Measurements from ENCODE around the gene ATPAF1. TPM values are rescaled to one million over a fixed set of nuclear protein-coding genes. Genes with fewer than 3 reads are reported as not detected.

The ATPAF1 gene
- total and polyA plus RNA-seq, 9 of the 15 experiments (the other 6 are each of a cell fraction or from before 2014, with no cell fraction given) = 6.3 to 56.2 (median 27.4) TPM

DNA sequence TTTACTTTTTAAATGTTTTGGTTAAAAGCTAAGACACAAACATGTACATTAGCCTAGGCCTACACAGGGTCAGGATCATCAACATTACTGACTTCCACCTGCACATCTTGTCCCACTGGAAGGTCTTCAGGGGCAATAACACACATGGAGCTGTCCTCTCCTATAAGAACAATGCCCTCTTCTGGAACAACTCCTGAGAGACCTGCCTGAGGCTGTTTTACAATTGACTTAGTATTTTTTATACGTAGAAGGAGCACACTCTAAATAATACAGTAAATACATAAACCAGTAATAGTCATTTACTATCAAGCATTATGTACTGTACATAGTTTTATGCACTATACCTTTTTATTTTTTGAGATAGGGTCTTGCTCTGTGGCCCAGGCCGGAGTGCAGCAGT lies 37.4 kb downstream of the ATPAF1 start (continued):
- TF ChIP-seq, protein P1, sequence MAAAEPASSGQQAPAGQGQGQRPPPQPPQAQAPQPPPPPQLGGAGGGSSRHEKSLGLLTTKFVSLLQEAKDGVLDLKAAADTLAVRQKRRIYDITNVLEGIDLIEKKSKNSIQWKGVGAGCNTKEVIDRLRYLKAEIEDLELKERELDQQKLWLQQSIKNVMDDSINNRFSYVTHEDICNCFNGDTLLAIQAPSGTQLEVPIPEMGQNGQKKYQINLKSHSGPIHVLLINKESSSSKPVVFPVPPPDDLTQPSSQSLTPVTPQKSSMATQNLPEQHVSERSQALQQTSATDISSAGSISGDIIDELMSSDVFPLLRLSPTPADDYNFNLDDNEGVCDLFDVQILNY (CRISPR knock-in tag; IDR thresholded peaks at IDR 0.05) = no peak

DNA sequence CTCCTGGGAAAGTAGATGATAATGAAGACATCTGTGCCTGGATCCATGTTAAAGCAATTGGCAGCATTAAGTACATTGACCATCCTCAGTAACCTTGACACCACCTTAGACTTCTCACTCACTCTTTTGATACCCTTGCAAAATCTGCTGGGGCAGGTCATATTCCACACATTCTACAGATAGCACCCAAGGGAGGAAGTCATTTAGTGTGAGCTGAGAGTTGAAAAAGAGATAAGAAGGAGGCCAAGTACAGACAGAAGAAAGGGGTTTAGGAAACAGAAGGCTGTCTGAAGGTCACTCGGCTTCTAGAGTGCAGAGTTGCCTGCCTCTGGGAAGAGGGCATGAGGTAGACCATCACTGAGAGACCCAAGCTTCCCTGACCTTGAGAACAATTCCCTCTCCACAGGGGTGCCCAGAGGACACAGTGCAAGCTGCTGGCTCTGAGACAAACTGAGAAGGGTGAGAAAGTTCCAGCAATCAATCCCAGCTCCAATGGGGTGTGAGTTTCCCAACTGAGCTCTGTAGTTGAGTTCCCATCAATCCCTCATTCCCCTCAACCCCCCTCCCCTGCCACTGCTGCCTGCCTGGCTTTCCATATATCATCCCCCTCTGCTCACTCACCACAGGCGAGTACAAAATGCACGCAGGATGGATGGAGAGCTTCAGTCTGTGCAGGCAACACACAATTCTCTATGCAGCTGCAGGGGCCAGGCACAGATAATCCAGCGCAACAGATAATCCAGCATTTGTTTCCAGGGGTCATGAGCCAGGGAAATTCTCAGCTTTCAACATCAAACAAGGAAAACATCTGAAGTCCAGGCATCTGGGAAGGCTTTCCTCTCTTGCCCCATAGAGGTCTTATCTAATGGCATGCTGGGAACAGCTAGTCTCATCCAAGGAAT lies 44.2 kb downstream of the ATPAF1 start:
- no peaks in the 10 kb centered on the region for H3K79me2 ChIP-seq (ENCODE audit: control insufficient read depth, insufficient read depth, low read length)
- no peaks in the 10 kb centered on the region for H4K20me1 ChIP-seq (replicated peaks; ENCODE audit: control insufficient read depth, insufficient read depth, low read length)
- peaks cover 5 to 11% of the 10 kb centered on the region in 2 experiments; a peak in 4 of 5 replicates for H3K4me1 ChIP-seq (replicated peaks in 1 of 2; ENCODE audit: control insufficient read depth in 2 of 2, insufficient read depth in 2 of 2, low read length in 2 of 2)
- no peak overlapping the region for H3K27ac ChIP-seq (ENCODE audit: extremely low read depth, low read depth, low read length)
- H3K9me1 ChIP-seq (ENCODE audit: control insufficient read depth, insufficient read depth, low read length) = no peaks in the 10 kb centered on the region
- intact Hi-C loops (cut with micrococcal nuclease) = loop anchor here (5.0 kb wide), 1 partner anchor 67 kb away; no protein-coding TSS in a partner anchor
- H3K9ac ChIP-seq (ENCODE audit: insufficient read depth in 1 of 2, low read depth in 2 of 2, low read length in 2 of 2) = no peak overlapping the region; a peak in 1 of 4 replicates
- H3K9me3 ChIP-seq (replicated peaks; ENCODE audit: control insufficient read depth, insufficient read depth, low read depth, low read length) = no peaks in the 10 kb centered on the region
- in situ Hi-C loops (cut with MboI) = no loop called here
- H3K36me3 ChIP-seq (ENCODE audit: control insufficient read depth, insufficient read depth, low read length) = no peaks in the 10 kb centered on the region
- H3K4me3 ChIP-seq = no peak overlapping the region
- peak in 1 of 4 experiments; percentile 39 for DNase-seq (ENCODE audit: extremely low read depth in 1 of 4, low spot score in 3 of 4)
- ATAC-seq = peak; percentile 23
- no TSS peak for BruUV-seq (replicated peaks)
- ChIA-PET CTCF (ENCODE audit: low intra/inter-chr PET ratio) (interaction anchor here (4.8 kb wide), 1 partner anchor 101 kb away, joined by 46 read pairs; no protein-coding TSS in a partner anchor), POLR2A (interaction anchor here (0.7 to 2.6 kb wide), 11 partner anchors 8 to 98 kb away, joined by 3 to 13 read pairs (median 4); partner anchors contain the start of gene MOB3C)
- H3K27me3 ChIP-seq (ENCODE audit: control insufficient read depth in 2 of 2, insufficient read depth in 2 of 2, low read length in 2 of 2) = no peaks in the 10 kb centered on the region
- no peak overlapping the region for H3K4me2 ChIP-seq (ENCODE audit: insufficient read depth, low read length)
- WGBS (ENCODE audit: insufficient coverage, low coverage, missing lambda C conversion rate) = 18% methylated on average over 4 of the region's 4 CpGs
- no peak overlapping the region for H2AFZ ChIP-seq (ENCODE audit: low read depth, low read length)
- FAIRE-seq = no peak
- no peak for TF ChIP-seq SMAD3 (CRISPR knock-in tag; conservative IDR thresholded peaks at IDR 0.05)
- TF ChIP-seq, protein P2, sequence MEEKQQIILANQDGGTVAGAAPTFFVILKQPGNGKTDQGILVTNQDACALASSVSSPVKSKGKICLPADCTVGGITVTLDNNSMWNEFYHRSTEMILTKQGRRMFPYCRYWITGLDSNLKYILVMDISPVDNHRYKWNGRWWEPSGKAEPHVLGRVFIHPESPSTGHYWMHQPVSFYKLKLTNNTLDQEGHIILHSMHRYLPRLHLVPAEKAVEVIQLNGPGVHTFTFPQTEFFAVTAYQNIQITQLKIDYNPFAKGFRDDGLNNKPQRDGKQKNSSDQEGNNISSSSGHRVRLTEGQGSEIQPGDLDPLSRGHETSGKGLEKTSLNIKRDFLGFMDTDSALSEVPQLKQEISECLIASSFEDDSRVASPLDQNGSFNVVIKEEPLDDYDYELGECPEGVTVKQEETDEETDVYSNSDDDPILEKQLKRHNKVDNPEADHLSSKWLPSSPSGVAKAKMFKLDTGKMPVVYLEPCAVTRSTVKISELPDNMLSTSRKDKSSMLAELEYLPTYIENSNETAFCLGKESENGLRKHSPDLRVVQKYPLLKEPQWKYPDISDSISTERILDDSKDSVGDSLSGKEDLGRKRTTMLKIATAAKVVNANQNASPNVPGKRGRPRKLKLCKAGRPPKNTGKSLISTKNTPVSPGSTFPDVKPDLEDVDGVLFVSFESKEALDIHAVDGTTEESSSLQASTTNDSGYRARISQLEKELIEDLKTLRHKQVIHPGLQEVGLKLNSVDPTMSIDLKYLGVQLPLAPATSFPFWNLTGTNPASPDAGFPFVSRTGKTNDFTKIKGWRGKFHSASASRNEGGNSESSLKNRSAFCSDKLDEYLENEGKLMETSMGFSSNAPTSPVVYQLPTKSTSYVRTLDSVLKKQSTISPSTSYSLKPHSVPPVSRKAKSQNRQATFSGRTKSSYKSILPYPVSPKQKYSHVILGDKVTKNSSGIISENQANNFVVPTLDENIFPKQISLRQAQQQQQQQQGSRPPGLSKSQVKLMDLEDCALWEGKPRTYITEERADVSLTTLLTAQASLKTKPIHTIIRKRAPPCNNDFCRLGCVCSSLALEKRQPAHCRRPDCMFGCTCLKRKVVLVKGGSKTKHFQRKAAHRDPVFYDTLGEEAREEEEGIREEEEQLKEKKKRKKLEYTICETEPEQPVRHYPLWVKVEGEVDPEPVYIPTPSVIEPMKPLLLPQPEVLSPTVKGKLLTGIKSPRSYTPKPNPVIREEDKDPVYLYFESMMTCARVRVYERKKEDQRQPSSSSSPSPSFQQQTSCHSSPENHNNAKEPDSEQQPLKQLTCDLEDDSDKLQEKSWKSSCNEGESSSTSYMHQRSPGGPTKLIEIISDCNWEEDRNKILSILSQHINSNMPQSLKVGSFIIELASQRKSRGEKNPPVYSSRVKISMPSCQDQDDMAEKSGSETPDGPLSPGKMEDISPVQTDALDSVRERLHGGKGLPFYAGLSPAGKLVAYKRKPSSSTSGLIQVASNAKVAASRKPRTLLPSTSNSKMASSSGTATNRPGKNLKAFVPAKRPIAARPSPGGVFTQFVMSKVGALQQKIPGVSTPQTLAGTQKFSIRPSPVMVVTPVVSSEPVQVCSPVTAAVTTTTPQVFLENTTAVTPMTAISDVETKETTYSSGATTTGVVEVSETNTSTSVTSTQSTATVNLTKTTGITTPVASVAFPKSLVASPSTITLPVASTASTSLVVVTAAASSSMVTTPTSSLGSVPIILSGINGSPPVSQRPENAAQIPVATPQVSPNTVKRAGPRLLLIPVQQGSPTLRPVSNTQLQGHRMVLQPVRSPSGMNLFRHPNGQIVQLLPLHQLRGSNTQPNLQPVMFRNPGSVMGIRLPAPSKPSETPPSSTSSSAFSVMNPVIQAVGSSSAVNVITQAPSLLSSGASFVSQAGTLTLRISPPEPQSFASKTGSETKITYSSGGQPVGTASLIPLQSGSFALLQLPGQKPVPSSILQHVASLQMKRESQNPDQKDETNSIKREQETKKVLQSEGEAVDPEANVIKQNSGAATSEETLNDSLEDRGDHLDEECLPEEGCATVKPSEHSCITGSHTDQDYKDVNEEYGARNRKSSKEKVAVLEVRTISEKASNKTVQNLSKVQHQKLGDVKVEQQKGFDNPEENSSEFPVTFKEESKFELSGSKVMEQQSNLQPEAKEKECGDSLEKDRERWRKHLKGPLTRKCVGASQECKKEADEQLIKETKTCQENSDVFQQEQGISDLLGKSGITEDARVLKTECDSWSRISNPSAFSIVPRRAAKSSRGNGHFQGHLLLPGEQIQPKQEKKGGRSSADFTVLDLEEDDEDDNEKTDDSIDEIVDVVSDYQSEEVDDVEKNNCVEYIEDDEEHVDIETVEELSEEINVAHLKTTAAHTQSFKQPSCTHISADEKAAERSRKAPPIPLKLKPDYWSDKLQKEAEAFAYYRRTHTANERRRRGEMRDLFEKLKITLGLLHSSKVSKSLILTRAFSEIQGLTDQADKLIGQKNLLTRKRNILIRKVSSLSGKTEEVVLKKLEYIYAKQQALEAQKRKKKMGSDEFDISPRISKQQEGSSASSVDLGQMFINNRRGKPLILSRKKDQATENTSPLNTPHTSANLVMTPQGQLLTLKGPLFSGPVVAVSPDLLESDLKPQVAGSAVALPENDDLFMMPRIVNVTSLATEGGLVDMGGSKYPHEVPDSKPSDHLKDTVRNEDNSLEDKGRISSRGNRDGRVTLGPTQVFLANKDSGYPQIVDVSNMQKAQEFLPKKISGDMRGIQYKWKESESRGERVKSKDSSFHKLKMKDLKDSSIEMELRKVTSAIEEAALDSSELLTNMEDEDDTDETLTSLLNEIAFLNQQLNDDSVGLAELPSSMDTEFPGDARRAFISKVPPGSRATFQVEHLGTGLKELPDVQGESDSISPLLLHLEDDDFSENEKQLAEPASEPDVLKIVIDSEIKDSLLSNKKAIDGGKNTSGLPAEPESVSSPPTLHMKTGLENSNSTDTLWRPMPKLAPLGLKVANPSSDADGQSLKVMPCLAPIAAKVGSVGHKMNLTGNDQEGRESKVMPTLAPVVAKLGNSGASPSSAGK (IDR thresholded peaks at IDR 0.05) = no peak

All from K562 (cell line).